WTC11 (cell line): ENCODE results near the gene DLG5.

Source experiments
- JAZF1 ChIP-seq: fragments of 250-450 bp; sonication (Bioruptor Pico); IDR thresholded peaks from 2 replicates; pipeline ENCODE4 v1.9.0; 2021; ENCODE audit warnings: moderate library complexity, mild to moderate bottlenecking, inconsistent platforms
- JUN ChIP-seq: sonication (generic); formaldehyde crosslinking; IDR thresholded peaks from 2 replicates; pipeline ENCODE4 v1.8.0; 2023; ENCODE audit warnings: mild to moderate bottlenecking, missing genetic modification reagents
- NR3C1 ChIP-seq: sonication (generic); formaldehyde crosslinking; conservative IDR thresholded peaks from 2 replicates; pipeline ENCODE4 v1.8.1; 2023; ENCODE audit warnings: low read depth, mild to moderate bottlenecking, missing genetic modification reagents
- RORB ChIP-seq: fragments of 250-450 bp; sonication (Bioruptor Pico); IDR thresholded peaks from 2 replicates; pipeline ENCODE4 v1.9.0; 2021; ENCODE audit warnings: mild to moderate bottlenecking
- SOX15 ChIP-seq: fragments of 250-450 bp; sonication (Bioruptor Pico); IDR thresholded peaks from 2 replicates; pipeline ENCODE4 v1.9.0; 2021; ENCODE audit warnings: mild to moderate bottlenecking
- SP1 ChIP-seq: sonication (generic); formaldehyde crosslinking; conservative IDR thresholded peaks from 2 replicates; pipeline ENCODE4 v1.8.1; 2022; ENCODE audit warnings: missing genetic modification reagents
- ZNF138 ChIP-seq: sonication (generic); formaldehyde crosslinking; conservative IDR thresholded peaks from 2 replicates; pipeline ENCODE4 v1.8.1; 2022; ENCODE audit warnings: mild to moderate bottlenecking, moderate library complexity, missing genetic modification reagents
- ZNF219 ChIP-seq: sonication (generic); formaldehyde crosslinking; IDR thresholded peaks from 2 replicates; pipeline ENCODE4 v1.8.0; 2023; ENCODE audit warnings: missing genetic modification reagents, mild to moderate bottlenecking, borderline replicate concordance
- ZNF671 ChIP-seq: fragments of 250-450 bp; sonication (Bioruptor Pico); IDR thresholded peaks from 2 replicates; pipeline ENCODE4 v1.8.0; 2021; ENCODE audit warnings: mild to moderate bottlenecking
- TF ChIP-seq, protein P1 (sequence below): fragments of 200-600 bp; IDR thresholded peaks from 2 replicates; pipeline ENCODE4 v1.8.0; 2022; ENCODE audit warnings: antibody characterized with exemption
- TF ChIP-seq, protein P2 (sequence below): sonication (generic); formaldehyde crosslinking; IDR thresholded peaks from 2 replicates; pipeline ENCODE4 v1.8.0; 2022; ENCODE audit warnings: mild to moderate bottlenecking, missing genetic modification reagents
- TF ChIP-seq, protein P3 (sequence below): sonication (generic); formaldehyde crosslinking; IDR thresholded peaks from 2 replicates; pipeline ENCODE4 v1.8.1; 2022; ENCODE audit warnings: missing genetic modification reagents, borderline replicate concordance
- TF ChIP-seq, protein P4 (sequence below): sonication (generic); formaldehyde crosslinking; IDR thresholded peaks from 2 replicates; pipeline ENCODE4 v1.8.1; 2022; ENCODE audit warnings: mild to moderate bottlenecking, missing genetic modification reagents, moderate library complexity, borderline replicate concordance

DNA sequence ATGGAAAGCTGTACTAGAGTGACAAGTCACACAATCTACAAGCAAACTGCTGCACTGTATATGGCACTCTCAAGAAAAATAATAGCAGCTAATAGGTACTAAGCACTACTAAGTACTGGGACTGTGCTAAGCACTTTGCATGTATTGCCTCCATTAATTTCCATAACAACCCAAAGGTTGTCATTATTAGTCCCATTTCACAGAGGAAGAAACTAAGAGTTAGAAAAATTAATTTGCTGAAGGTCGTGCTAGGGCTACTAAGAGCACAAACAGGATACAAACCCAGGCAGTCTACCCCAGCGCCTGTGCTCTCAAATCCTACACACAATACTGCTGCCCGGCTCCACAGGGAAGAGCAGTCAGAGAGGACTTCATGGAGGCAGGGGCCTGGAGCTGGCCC lies 51.7 kb downstream of the DLG5 start:
- TF ChIP-seq, protein P1, sequence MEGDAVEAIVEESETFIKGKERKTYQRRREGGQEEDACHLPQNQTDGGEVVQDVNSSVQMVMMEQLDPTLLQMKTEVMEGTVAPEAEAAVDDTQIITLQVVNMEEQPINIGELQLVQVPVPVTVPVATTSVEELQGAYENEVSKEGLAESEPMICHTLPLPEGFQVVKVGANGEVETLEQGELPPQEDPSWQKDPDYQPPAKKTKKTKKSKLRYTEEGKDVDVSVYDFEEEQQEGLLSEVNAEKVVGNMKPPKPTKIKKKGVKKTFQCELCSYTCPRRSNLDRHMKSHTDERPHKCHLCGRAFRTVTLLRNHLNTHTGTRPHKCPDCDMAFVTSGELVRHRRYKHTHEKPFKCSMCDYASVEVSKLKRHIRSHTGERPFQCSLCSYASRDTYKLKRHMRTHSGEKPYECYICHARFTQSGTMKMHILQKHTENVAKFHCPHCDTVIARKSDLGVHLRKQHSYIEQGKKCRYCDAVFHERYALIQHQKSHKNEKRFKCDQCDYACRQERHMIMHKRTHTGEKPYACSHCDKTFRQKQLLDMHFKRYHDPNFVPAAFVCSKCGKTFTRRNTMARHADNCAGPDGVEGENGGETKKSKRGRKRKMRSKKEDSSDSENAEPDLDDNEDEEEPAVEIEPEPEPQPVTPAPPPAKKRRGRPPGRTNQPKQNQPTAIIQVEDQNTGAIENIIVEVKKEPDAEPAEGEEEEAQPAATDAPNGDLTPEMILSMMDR: no peak
- TF ChIP-seq ZNF138 (CRISPR knock-in tag) (no peak), JUN (no peak), ZNF671 (no peak), ZNF219 (CRISPR knock-in tag) (no peak), SOX15 (CRISPR knock-in tag) (no peak), SP1 (CRISPR knock-in tag) (no peak), NR3C1 (CRISPR knock-in tag) (no peak), RORB (no peak), JAZF1 (no peak)
- TF ChIP-seq, protein P2, sequence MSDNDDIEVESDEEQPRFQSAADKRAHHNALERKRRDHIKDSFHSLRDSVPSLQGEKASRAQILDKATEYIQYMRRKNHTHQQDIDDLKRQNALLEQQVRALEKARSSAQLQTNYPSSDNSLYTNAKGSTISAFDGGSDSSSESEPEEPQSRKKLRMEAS (CRISPR knock-in tag): no peak
- TF ChIP-seq, protein P3, sequence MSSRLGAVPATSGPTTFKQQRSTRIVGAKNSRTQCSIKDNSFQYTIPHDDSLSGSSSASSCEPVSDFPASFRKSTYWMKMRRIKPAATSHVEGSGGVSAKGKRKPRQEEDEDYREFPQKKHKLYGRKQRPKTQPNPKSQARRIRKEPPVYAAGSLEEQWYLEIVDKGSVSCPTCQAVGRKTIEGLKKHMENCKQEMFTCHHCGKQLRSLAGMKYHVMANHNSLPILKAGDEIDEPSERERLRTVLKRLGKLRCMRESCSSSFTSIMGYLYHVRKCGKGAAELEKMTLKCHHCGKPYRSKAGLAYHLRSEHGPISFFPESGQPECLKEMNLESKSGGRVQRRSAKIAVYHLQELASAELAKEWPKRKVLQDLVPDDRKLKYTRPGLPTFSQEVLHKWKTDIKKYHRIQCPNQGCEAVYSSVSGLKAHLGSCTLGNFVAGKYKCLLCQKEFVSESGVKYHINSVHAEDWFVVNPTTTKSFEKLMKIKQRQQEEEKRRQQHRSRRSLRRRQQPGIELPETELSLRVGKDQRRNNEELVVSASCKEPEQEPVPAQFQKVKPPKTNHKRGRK (CRISPR knock-in tag): no peak
- TF ChIP-seq, protein P4, sequence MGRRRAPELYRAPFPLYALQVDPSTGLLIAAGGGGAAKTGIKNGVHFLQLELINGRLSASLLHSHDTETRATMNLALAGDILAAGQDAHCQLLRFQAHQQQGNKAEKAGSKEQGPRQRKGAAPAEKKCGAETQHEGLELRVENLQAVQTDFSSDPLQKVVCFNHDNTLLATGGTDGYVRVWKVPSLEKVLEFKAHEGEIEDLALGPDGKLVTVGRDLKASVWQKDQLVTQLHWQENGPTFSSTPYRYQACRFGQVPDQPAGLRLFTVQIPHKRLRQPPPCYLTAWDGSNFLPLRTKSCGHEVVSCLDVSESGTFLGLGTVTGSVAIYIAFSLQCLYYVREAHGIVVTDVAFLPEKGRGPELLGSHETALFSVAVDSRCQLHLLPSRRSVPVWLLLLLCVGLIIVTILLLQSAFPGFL (CRISPR knock-in tag): no peak
